Measurements from ENCODE around the gene CTSF. TPM values are rescaled to one million over a fixed set of nuclear protein-coding genes. Genes with fewer than 3 reads are reported as not detected.

Gene CTSF
- 1 to 10 TPM; 4.4 to 4.5 TPM for total RNA-seq

GRCh38 chr11:66568124-66568916, at the start of gene CTSF:
Gene CTSF, minus strand, starts transcription at chr11:66568606. Its CDS starts 120 bp downstream, at chr11:66568486.

GRCh38 chr11:66616379-66617154, 48.2 kb upstream of the CTSF start, which contains the start of gene RBM14:
Gene RBM14, plus strand, starts transcription at chr11:66616630. Its CDS starts 91 bp downstream, at chr11:66616721.

GRCh38 chr11:66592457-66593302, 24.3 kb upstream of the CTSF start, which contains the start of the genes CCDC87 and CCS:
Gene CCDC87, minus strand, starts transcription at chr11:66593063. Its CDS starts 48 bp downstream, at chr11:66593015.
Gene CCS, plus strand, starts transcription at chr11:66593185. Its CDS starts 77 bp downstream, at chr11:66593262.

GRCh38 chr11:66546368-66546965, 21.9 kb downstream of the CTSF start, which contains the start of gene ACTN3:
Gene ACTN3, plus strand, starts transcription at chr11:66546903. Its CDS starts 35 bp downstream, at chr11:66546938.

GRCh38 chr11:66545701-66546367, 22.6 kb downstream of the CTSF start, which contains the start of gene ZDHHC24:
Gene ZDHHC24, minus strand, starts transcription at chr11:66546048. Its CDS starts 45 bp downstream, at chr11:66546003.

Other genes with a start within 250 kb of the CTSF start
- 1 to 10 TPM; 3.6 to 4.3 TPM for gene RIN1, start 232.2 kb downstream of the CTSF start, total RNA-seq
- 10 to 100 TPM; 42.9 to 48.0 TPM for gene BRMS1, start 223.5 kb downstream of the CTSF start, total RNA-seq
- gene B4GAT1, start 221.0 kb downstream of the CTSF start, total RNA-seq: 1 to 10 TPM; 9.4 to 9.8 TPM
- gene SLC29A2, start 196.8 kb downstream of the CTSF start, total RNA-seq: 10 to 100 TPM; 16.0 to 16.2 TPM
- gene NPAS4, start 147.6 kb downstream of the CTSF start, total RNA-seq: under 1 TPM in 1 of 2 experiments, not detected in 1; 0.05 TPM
- 10 to 100 TPM; 53.0 to 57.4 TPM for gene MRPL11, start 129.8 kb downstream of the CTSF start, total RNA-seq
- gene PELI3, start 101.7 kb downstream of the CTSF start, total RNA-seq: 1 to 10 TPM; 7.5 to 9.5 TPM
- 10 to 100 TPM; 61.8 to 62.5 TPM for gene DPP3, start 88.2 kb downstream of the CTSF start, total RNA-seq
- 10 to 100 TPM; 14.8 to 16.2 TPM for gene BBS1, start 58.0 kb downstream of the CTSF start, total RNA-seq
- 10 to 100 TPM; 17.0 to 18.0 TPM for gene ZDHHC24, start 22.6 kb downstream of the CTSF start, total RNA-seq
- gene ACTN3, start 21.7 kb downstream of the CTSF start, total RNA-seq: under 1 TPM in 1 of 2 experiments, not detected in 1; 0.05 TPM
- under 1 TPM in 1 of 2 experiments, not detected in 1; 0.07 TPM for gene CCDC87, start 24.5 kb upstream of the CTSF start, total RNA-seq
- gene CCS, start 24.6 kb upstream of the CTSF start, total RNA-seq: 10 to 100 TPM; 36.7 to 40.0 TPM
- gene RBM14, start 48.0 kb upstream of the CTSF start, total RNA-seq: 100 to 1,000 TPM; 112 to 125 TPM
- 100 to 1,000 TPM; 123 to 132 TPM for gene RBM4, start 70.1 kb upstream of the CTSF start, total RNA-seq
- 10 to 100 TPM; 17.4 to 20.0 TPM for gene RBM4B, start 109.3 kb upstream of the CTSF start, total RNA-seq
- gene SPTBN2, start 160.6 kb upstream of the CTSF start, total RNA-seq: under 1 TPM; 0.05 to 0.08 TPM

All from activated naive CD4-positive, alpha-beta T cell treated with anti-CD3 and anti-CD28 coated beads, Interleukin-2, amount 10 ng/mL, durations not matched to agents 5 hours and 36 hours (primary cell).